ENCODE results near the gene TCEANC2.
A peak's percentile ranks its signal among the peaks of the same experiment; 100 is the strongest.

TCEANC2 gene

DNA sequence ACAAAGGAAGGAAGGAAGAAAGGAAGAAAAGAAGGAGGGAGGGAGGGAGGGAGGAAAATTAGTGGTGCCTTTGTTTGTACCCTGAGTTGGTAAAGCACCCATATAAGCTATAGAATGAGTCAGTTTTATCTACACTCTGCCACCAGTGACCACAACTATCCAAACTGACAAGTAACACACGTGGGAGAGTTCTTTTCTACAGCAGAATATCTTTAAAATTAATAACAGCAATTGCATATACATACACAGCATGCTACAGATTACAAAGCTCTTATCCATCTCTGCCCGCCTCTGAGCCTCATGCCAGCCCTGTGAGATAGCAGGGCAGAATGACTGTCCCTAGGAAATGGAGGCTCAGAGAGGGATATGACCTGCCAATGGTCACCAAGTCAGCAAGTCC, 79.1 kb downstream of the TCEANC2 start:
- in situ Hi-C loops (cut with MboI; ENCODE audit: low sequenced_read_pairs) = no loop called here
- no peak for DNase-seq (ENCODE audit: low spot score in 2 of 2)
- Histone ChIP-seq H3K4me3 (no peak overlapping the region), H3K36me3 (replicated peaks) (no peaks in the 10 kb centered on the region), H3K4me1 (peaks cover 17% of the 10 kb centered on the region), H3K27me3 (ENCODE audit: low read depth) (no peaks in the 10 kb centered on the region), H3K9me3 (no peaks in the 10 kb centered on the region)

DNA sequence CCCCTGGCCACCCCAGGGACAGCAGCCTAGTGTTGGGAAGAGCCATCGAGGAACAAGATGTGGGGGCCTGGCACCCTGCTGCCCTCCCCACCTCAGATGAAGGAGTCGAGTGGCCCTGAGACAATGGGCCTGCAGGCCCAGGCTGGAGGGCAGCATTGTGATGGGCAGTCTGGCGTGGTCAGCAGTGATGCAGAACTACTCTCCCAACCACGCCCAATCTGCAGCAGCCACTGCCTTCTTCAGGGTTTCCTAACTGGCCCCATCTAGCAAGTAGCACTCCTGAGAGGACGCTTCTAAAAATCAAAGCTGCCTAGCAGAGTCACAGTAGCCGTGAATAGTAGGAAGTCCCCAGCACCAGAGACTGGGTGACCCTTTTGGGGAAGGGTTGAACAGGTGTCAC, 80.9 kb downstream of the TCEANC2 start:
- Histone ChIP-seq H3K9me3 (no peaks in the 10 kb centered on the region), H3K4me1 (peaks cover 17% of the 10 kb centered on the region), H3K27me3 (ENCODE audit: low read depth) (no peaks in the 10 kb centered on the region), H3K36me3 (replicated peaks) (no peaks in the 10 kb centered on the region), H3K4me3 (no peak overlapping the region)
- DNase-seq (ENCODE audit: low spot score in 2 of 2) = no peak
- in situ Hi-C loops (cut with MboI; ENCODE audit: low sequenced_read_pairs) = no loop called here

DNA sequence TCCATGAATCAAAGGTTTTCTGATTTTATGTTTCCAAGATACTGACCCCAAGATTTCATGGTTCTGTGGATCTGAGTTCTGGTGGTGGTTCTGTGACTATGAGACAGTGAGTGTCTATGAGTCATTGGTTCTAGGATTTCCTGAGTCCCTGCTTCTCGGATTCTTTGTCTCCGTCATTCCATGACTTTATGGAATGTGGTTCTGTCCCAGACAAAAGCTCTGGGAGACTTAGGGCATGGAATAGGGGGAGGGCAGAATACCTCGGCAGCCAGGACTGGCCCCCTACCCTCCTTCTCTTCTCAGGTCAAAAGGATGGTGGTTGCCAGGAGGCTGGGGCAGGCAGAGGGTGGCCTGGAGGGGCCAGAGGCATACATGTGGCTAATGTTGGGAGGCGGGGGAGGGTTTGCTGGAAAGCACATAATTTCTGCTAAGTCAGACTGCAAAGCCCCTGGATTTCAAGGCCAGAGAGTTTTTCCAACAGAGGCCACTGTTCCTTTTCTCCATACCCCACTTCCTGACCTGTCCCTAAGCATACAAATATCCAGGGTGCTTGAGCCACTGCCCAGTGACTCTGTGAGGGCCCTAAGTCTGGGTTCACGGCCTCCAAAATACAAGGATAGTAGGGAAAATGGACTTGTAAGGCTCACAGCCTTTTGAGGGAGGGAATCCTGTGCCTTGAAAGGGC, 82.2 kb downstream of the TCEANC2 start:
- no peak overlapping the region for H3K4me3 ChIP-seq
- H3K36me3 ChIP-seq (replicated peaks) = no peaks in the 10 kb centered on the region
- in situ Hi-C loops (cut with MboI; ENCODE audit: low sequenced_read_pairs) = no loop called here
- H3K4me1 ChIP-seq = peaks cover 17% of the 10 kb centered on the region
- H3K27me3 ChIP-seq (ENCODE audit: low read depth) = no peaks in the 10 kb centered on the region
- peak; percentile 38 to 42 for DNase-seq (ENCODE audit: low spot score in 2 of 2)
- H3K9me3 ChIP-seq = no peaks in the 10 kb centered on the region

- no peaks in the 10 kb centered on the region for H3K36me3 ChIP-seq (replicated peaks)
- in situ Hi-C loops (cut with MboI; ENCODE audit: low sequenced_read_pairs) = no loop called here
- DNase-seq (ENCODE audit: low spot score in 2 of 2) = no peak
- no peak overlapping the region for H3K4me3 ChIP-seq
- H3K9me3 ChIP-seq = no peaks in the 10 kb centered on the region
- H3K27me3 ChIP-seq (ENCODE audit: low read depth) = no peaks in the 10 kb centered on the region
- peaks cover 17% of the 10 kb centered on the region for H3K4me1 ChIP-seq
These were observed 83.0 kb downstream of the TCEANC2 start for GRCh38 chr1:54136269-54136896.

GRCh38 chr1:54136963-54137533, 83.6 kb downstream of the TCEANC2 start:
- Histone ChIP-seq H3K4me3 (no peak overlapping the region), H3K4me1 (peaks cover 17% of the 10 kb centered on the region), H3K27me3 (ENCODE audit: low read depth) (no peaks in the 10 kb centered on the region), H3K36me3 (replicated peaks) (no peaks in the 10 kb centered on the region), H3K9me3 (no peaks in the 10 kb centered on the region)
- in situ Hi-C loops (cut with MboI; ENCODE audit: low sequenced_read_pairs) = no loop called here
- no peak for DNase-seq (ENCODE audit: low spot score in 2 of 2)

DNA sequence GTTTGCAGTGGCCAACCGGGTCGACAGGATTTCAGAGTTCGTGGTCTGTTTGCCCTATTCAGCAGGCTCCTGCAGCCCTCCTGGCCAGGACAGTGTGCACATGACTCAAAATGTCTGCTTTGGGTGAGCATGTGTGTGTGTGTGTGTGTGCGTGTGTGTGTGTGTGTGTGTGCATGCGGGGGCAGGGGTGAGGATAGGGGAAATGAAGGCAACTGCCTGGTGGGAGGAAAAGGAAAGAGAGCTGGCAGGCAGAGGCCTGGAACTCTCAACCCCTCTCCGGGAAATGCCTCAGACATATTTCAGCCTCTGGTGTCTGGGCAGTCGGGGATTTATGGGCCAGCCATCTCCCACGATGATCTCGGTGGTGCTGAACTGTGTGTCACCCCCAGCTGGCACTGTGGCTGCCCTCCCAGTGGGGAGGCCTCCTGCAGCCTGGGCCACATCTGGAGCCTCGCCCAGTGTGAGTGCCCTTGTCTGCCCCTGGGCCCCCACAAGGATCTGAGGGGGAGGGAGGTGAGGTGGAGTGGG, 84.2 kb downstream of the TCEANC2 start:
- peaks cover 17% of the 10 kb centered on the region for H3K4me1 ChIP-seq
- H3K36me3 ChIP-seq (replicated peaks) = no peaks in the 10 kb centered on the region
- in situ Hi-C loops (cut with MboI; ENCODE audit: low sequenced_read_pairs) = no loop called here
- no peaks in the 10 kb centered on the region for H3K27me3 ChIP-seq (ENCODE audit: low read depth)
- no peak for DNase-seq (ENCODE audit: low spot score in 2 of 2)
- no peak overlapping the region for H3K4me3 ChIP-seq
- H3K9me3 ChIP-seq = no peaks in the 10 kb centered on the region

- Histone ChIP-seq H3K36me3 (replicated peaks) (no peaks in the 10 kb centered on the region), H3K4me1 (peaks cover 17% of the 10 kb centered on the region), H3K27me3 (ENCODE audit: low read depth) (no peaks in the 10 kb centered on the region), H3K9me3 (no peaks in the 10 kb centered on the region), H3K4me3 (no peak overlapping the region)
- in situ Hi-C loops (cut with MboI; ENCODE audit: low sequenced_read_pairs) = no loop called here
- DNase-seq (ENCODE audit: low spot score in 2 of 2) = no peak
These were observed 85.6 kb downstream of the TCEANC2 start for GRCh38 chr1:54138994-54139393.

- in situ Hi-C loops (cut with MboI; ENCODE audit: low sequenced_read_pairs) = no loop called here
- Histone ChIP-seq H3K27me3 (ENCODE audit: low read depth) (no peaks in the 10 kb centered on the region), H3K36me3 (replicated peaks) (no peaks in the 10 kb centered on the region), H3K4me1 (peaks cover 16% of the 10 kb centered on the region), H3K9me3 (no peaks in the 10 kb centered on the region), H3K4me3 (no peak overlapping the region)
- no peak for DNase-seq (ENCODE audit: low spot score in 2 of 2)
These were observed 86.3 kb downstream of the TCEANC2 start for GRCh38 chr1:54139711-54140110.

- Histone ChIP-seq H3K27me3 (ENCODE audit: low read depth) (no peaks in the 10 kb centered on the region), H3K9me3 (no peaks in the 10 kb centered on the region), H3K36me3 (replicated peaks) (no peaks in the 10 kb centered on the region), H3K4me3 (no peak overlapping the region), H3K4me1 (no peaks in the 10 kb centered on the region)
- in situ Hi-C loops (cut with MboI; ENCODE audit: low sequenced_read_pairs) = no loop called here
- no peak for DNase-seq (ENCODE audit: low spot score in 2 of 2)
These were observed 88.9 kb downstream of the TCEANC2 start for GRCh38 chr1:54142146-54142900.

DNA sequence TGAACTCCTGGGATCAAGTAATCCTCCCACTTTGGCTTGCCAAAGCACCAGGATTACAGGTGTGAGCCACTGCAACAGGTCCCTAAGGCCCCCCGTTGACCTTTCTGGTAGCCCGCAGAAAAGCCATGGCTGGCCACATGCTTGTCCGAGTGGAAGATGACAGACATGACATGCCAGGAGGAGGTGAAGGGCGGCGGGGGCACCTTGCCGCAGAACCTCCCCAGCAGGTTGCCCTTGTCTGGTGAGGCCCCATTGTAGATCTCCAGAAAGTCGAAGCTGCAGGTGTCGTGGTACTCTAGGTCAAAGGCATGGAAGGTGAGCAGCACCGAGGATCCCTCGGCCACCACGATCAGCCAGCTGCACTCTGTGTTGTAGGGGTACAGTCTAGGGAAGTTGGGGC, 91.0 kb downstream of the TCEANC2 start:
- H3K4me3 ChIP-seq = no peak overlapping the region
- no peaks in the 10 kb centered on the region for H3K4me1 ChIP-seq
- in situ Hi-C loops (cut with MboI; ENCODE audit: low sequenced_read_pairs) = no loop called here
- no peaks in the 10 kb centered on the region for H3K36me3 ChIP-seq (replicated peaks)
- no peak for DNase-seq (ENCODE audit: low spot score in 2 of 2)
- H3K9me3 ChIP-seq = no peaks in the 10 kb centered on the region
- H3K27me3 ChIP-seq (ENCODE audit: low read depth) = no peaks in the 10 kb centered on the region

GRCh38 chr1:54149734-54150133, 96.3 kb downstream of the TCEANC2 start:
- no peaks in the 10 kb centered on the region for H3K9me3 ChIP-seq
- no peaks in the 10 kb centered on the region for H3K36me3 ChIP-seq (replicated peaks)

DNA sequence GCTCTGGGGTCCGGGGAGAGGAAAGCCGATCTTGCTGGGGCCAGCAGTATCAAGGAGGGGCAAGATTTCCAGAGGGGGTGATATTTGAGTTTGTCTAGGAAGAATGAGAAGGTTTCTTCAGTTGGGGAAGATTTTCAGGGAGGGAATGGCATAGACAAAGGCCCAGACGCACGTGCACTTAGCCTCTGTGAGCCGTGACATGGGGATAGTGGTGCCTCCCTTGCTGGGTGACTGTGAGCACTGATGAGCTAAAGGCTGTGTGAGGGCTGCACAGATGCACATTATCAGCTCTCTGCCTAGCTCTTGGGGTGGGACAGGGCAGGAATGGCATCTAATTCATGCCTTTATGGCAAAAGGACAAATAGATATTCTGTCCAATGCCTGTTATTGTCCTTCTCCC, 97.6 kb downstream of the TCEANC2 start:
- no peaks in the 10 kb centered on the region for H3K9me3 ChIP-seq
- in situ Hi-C loops (cut with MboI; ENCODE audit: low sequenced_read_pairs) = no loop called here
- no peaks in the 10 kb centered on the region for H3K27me3 ChIP-seq (ENCODE audit: low read depth)
- H3K4me1 ChIP-seq = peaks cover 5% of the 10 kb centered on the region
- DNase-seq (ENCODE audit: low spot score in 2 of 2) = no peak
- no peak overlapping the region for H3K4me3 ChIP-seq
- no peaks in the 10 kb centered on the region for H3K36me3 ChIP-seq (replicated peaks)

More at GRCh38 chr1:54149734-54150133, 96.3 kb downstream of the TCEANC2 start:
- Histone ChIP-seq H3K4me1 (peaks cover 5% of the 10 kb centered on the region), H3K27me3 (ENCODE audit: low read depth) (no peaks in the 10 kb centered on the region), H3K4me3 (no peak overlapping the region)
- DNase-seq (ENCODE audit: low spot score in 2 of 2) = no peak
- in situ Hi-C loops (cut with MboI; ENCODE audit: low sequenced_read_pairs) = no loop called here

GRCh38 chr1:54152696-54153095, 99.3 kb downstream of the TCEANC2 start, which contains the start of gene CDCP2:
Gene CDCP2 (minus strand): TSS chr1:54153000. CDS start chr1:54152922, 78 bp downstream.
- Histone ChIP-seq H3K4me1 (peaks cover 5% of the 10 kb centered on the region), H3K4me3 (no peak within 1 kb of the TSS), H3K36me3 (replicated peaks) (no peaks in the 10 kb centered on the region), H3K27me3 (ENCODE audit: low read depth) (no peaks in the 10 kb centered on the region), H3K9me3 (no peaks in the 10 kb centered on the region)
- DNase-seq (ENCODE audit: low spot score in 2 of 2) = no peak
- in situ Hi-C loops (cut with MboI; ENCODE audit: low sequenced_read_pairs) = no loop called here
